Osteocyte (in vitro differentiated cells): ENCODE data around the gene ARL4A. TPM values are rescaled to one million over a fixed set of nuclear protein-coding genes. Genes with fewer than 3 reads are reported as not detected.

Experiments used
- DNase-seq: peaks from one replicate; pipeline ENCODE4 v3.0.0; 2021; ENCODE audit warnings: mixed read lengths; ENCODE audit not compliant: unreplicated experiment; ENCODE audit errors: extremely low spot score
- H3K27ac Mint-ChIP-seq: one replicate; pipeline ENCODE4 v1.8.0; 2021; ENCODE audit warnings: mild to moderate bottlenecking, mixed read lengths; ENCODE audit not compliant: unreplicated experiment
- H3K27me3 Mint-ChIP-seq: one replicate; pipeline ENCODE4 v1.8.0; 2021; ENCODE audit warnings: mixed read lengths; ENCODE audit not compliant: unreplicated experiment
- H3K36me3 Mint-ChIP-seq: one replicate; pipeline ENCODE4 v1.8.0; 2021; ENCODE audit warnings: mixed read lengths; ENCODE audit not compliant: unreplicated experiment
- H3K4me1 Mint-ChIP-seq: one replicate; pipeline ENCODE4 v1.8.0; 2021; ENCODE audit warnings: mixed read lengths; ENCODE audit not compliant: unreplicated experiment
- H3K4me3 Mint-ChIP-seq: one replicate; pipeline ENCODE4 v1.8.0; 2021; ENCODE audit warnings: mild to moderate bottlenecking, moderate library complexity, mixed read lengths; ENCODE audit not compliant: unreplicated experiment
- H3K9me3 Mint-ChIP-seq: one replicate; pipeline ENCODE4 v1.8.0; 2021; ENCODE audit warnings: mixed read lengths; ENCODE audit not compliant: unreplicated experiment
- CTCF ChIP-seq: fragments of 200-600 bp; sonication (generic); IDR thresholded peaks from 2 replicates; pipeline ENCODE4 v1.5.0; 2021; ENCODE audit warnings: antibody characterized with exemption, mild to moderate bottlenecking, moderate library complexity
- total RNA-seq: library from RNA; stranded (reverse); gene quantifications from 2 replicates; pipeline ENCODE4 v1.2.1, GENCODE V29; 2021

ARL4A gene
- total RNA-seq, 1 donor from 2014 or later, result 9.6 TPM

DNA sequence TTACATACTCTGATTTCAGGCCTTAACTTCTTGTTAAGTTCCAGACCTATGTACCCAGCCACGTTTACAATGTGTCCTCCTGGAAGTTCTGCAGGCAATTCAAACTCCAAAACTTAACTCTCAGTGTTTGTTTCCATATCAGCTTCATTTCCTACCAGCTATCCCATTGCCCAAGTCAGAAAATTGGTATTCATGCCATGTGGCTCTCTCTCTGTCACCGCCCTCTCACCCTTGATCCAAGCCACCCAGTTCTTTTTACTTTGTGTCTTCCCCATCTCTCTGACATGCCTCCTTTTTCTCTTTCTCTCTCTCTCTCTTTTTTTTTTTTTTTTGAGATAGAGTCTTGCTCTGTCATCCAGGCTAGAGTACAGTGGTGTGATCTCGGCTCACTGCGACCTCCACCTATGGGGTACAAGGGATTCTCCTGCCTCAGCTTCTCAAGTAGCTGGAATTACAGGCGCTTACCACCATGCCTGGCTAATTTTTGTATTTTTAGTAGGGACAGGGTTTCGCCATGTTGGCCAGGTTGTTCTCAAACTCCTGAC, 33.9 kb downstream of the ARL4A start:
- no peak for TF ChIP-seq CTCF
- peaks cover 31% of the 10 kb centered on the region for H3K4me1 Mint-ChIP-seq

GRCh38 chr7:12722136-12722535, 34.7 kb downstream of the ARL4A start:
- no peaks in the 10 kb centered on the region for H3K9me3 Mint-ChIP-seq
- no peak for DNase-seq
- H3K4me3 Mint-ChIP-seq, result no peak overlapping the region
- no peaks in the 10 kb centered on the region for H3K36me3 Mint-ChIP-seq
- peaks cover 26% of the 10 kb centered on the region for H3K4me1 Mint-ChIP-seq
- H3K27ac Mint-ChIP-seq, result no peak overlapping the region
- no peak for TF ChIP-seq CTCF
- no peaks in the 10 kb centered on the region for H3K27me3 Mint-ChIP-seq

More for the DNA sequence above, 33.9 kb downstream of the ARL4A start:
- Mint-ChIP-seq H3K36me3 (no peaks in the 10 kb centered on the region), H3K27me3 (no peaks in the 10 kb centered on the region), H3K27ac (no peak overlapping the region), H3K4me3 (no peak overlapping the region), H3K9me3 (no peaks in the 10 kb centered on the region)
- no peak for DNase-seq

DNA sequence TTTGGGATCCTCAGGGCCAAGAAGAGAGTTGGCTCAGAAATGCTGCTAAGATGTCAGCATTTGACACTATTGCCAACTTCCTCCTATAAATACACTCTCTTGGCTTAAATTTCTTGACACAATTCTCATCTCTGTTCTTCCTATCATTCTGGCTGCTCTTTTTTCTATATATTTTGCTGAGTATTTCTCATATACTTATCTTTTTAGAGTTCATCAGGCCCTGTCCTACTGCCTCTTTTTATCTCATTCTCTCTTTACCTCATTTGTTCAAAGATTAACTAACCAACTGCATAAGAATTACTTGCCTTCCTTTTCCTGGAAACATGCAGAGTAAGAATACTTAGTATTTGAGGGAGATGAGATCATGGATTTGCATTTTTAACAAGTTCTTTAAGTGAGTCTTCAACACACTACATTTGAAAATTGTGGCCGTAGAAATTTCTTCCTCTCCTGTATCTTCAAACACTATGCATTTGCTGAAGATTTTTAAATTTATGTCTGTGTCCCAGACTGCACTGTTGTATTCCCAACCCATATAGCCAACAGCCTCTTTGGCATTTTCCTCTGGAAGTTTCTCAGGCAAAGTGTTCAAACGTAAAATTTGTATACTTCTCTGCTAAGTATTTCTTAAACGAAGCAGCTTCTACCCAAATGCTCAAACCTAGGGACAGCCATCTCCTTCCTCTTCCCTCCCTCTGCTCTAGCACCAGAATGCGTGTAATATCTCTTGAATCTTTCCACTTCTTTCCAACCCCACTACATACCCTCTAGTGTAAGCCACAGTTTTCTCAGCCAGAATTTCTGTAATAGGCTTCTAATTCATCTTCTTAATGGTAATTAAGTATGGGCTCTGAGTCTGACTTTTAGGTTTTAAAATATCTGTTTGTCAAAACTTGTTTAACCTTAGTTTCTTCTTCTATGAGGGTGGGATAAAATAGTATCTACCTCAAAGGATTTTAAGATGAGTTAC, 35.5 kb downstream of the ARL4A start:
- Mint-ChIP-seq H3K4me1 (peaks cover 32% of the 10 kb centered on the region), H3K27ac (no peak overlapping the region), H3K4me3 (no peak overlapping the region), H3K9me3 (no peaks in the 10 kb centered on the region), H3K27me3 (no peaks in the 10 kb centered on the region), H3K36me3 (no peaks in the 10 kb centered on the region)
- no peak for TF ChIP-seq CTCF
- no peak for DNase-seq

DNA sequence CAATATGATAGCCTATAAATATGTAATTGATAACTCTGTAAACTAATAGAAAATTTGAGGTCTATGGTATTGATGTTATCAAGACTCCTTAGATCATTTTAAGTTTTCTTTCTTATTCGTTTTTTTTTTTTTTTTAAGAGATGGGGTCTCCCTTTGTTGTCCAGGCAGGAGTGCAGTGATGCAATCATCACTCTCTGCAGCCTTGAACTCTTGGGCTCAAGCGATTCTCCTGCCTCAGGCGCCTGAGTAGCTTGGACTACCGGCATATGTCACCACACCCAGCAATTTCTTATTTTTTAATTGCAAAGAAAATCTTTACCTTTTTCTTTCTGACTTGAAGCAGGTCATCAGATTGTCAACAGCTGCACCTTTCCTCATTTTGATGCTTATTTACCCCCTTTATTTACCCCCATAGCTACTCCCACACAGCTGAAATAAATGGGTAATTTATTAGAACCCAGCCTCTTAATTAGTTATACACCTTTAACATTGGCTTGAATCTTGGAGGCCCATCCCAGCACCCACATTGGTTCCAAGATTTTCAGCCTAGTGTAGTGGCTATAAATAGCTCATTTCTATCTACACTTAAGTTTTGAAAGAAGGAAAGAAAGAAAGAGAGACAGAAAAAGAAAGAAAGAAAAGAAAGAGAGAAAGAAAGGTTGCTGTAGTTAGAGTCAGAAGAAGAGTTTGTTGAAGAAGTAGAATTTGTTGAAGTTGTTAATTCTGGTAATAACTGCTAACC, 38.3 kb downstream of the ARL4A start:
- H3K4me3 Mint-ChIP-seq, result no peak overlapping the region
- H3K27ac Mint-ChIP-seq, result no peak overlapping the region
- H3K27me3 Mint-ChIP-seq, result no peaks in the 10 kb centered on the region
- TF ChIP-seq CTCF, result no peak
- peaks cover 37% of the 10 kb centered on the region for H3K4me1 Mint-ChIP-seq
- H3K36me3 Mint-ChIP-seq, result no peaks in the 10 kb centered on the region
- no peaks in the 10 kb centered on the region for H3K9me3 Mint-ChIP-seq
- DNase-seq, result no peak

GRCh38 chr7:12726908-12727307, 39.5 kb downstream of the ARL4A start:
- DNase-seq, result no peak
- Mint-ChIP-seq H3K27me3 (no peaks in the 10 kb centered on the region), H3K36me3 (no peaks in the 10 kb centered on the region), H3K4me1 (peaks cover 43% of the 10 kb centered on the region), H3K27ac (peak overlapping the region; percentile 54), H3K9me3 (no peaks in the 10 kb centered on the region), H3K4me3 (no peak overlapping the region)
- no peak for TF ChIP-seq CTCF
